ENCODE measurements around the gene EFNA2. TPM values are rescaled to one million over a fixed set of nuclear protein-coding genes. Genes with fewer than 3 reads are reported as not detected.
A peak's percentile ranks its signal among the peaks of the same experiment; 100 is the strongest.

EFNA2 gene
- total RNA-seq, 2 donors from 2014 or later = not detected

DNA sequence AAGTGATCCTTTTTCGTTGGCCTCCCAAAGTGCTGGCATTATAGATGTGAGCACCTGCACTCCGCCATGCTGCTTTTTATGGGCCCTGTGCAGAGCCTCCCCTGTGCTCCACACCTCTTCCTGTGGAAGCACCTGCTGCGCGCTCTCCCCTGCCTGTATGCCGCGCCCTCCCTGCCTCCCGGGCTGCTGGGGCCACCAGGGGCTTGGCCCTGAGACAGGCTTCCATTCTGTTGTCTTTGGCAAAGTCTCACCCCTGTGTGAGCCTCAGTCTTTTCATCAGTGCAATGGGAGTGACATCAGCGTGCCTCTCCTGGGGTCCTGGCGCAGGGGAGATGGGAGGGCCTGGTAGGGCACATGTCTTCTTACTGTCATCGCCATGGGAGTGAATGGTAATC lies 9.0 kb upstream of the EFNA2 start:
- peak overlapping the region in 1 of 2 donors; percentile 77 for H3K4me3 ChIP-seq
- H3K9me3 ChIP-seq = no peaks in the 10 kb centered on the region
- H3K27me3 ChIP-seq = no peaks in the 10 kb centered on the region
- H3K27ac ChIP-seq = peak overlapping the region; percentile 96 to 98
- peaks cover 45% of the 10 kb centered on the region for H3K36me3 ChIP-seq
- DNase-seq (ENCODE audit: low spot score) = no peak
- TF ChIP-seq, protein P1, sequence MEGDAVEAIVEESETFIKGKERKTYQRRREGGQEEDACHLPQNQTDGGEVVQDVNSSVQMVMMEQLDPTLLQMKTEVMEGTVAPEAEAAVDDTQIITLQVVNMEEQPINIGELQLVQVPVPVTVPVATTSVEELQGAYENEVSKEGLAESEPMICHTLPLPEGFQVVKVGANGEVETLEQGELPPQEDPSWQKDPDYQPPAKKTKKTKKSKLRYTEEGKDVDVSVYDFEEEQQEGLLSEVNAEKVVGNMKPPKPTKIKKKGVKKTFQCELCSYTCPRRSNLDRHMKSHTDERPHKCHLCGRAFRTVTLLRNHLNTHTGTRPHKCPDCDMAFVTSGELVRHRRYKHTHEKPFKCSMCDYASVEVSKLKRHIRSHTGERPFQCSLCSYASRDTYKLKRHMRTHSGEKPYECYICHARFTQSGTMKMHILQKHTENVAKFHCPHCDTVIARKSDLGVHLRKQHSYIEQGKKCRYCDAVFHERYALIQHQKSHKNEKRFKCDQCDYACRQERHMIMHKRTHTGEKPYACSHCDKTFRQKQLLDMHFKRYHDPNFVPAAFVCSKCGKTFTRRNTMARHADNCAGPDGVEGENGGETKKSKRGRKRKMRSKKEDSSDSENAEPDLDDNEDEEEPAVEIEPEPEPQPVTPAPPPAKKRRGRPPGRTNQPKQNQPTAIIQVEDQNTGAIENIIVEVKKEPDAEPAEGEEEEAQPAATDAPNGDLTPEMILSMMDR (IDR thresholded peaks at IDR 0.05) = no peak
- peaks cover 0 to 47% of the 10 kb centered on the region in 2 donors for H3K4me1 ChIP-seq

DNA sequence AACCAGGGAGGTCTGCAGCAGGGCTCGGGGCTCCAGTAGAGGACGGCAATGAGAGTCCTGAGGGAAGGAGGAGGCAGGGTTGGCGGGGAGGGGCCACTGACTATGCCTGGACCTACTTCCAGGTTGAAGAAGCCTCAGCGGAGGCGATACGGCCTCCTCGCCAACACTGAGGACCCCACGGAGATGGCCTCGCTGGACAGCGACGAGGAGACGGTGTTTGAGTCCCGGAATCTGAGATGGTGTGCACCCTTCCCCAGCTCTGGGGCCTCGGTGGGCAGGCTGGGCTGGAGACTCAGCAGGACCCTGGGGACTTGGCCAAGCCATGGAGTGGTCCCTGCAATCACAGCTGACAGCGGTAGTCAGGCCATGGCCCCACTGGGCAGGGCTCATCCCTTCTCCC lies 8.6 kb upstream of the EFNA2 start:
- Histone ChIP-seq H3K9me3 (no peaks in the 10 kb centered on the region), H3K27me3 (no peaks in the 10 kb centered on the region), H3K36me3 (peaks cover 41% of the 10 kb centered on the region), H3K4me3 (no peak overlapping the region), H3K4me1 (peaks cover 0 to 42% of the 10 kb centered on the region in 2 donors), H3K27ac (no peak overlapping the region)
- TF ChIP-seq, protein P1 (IDR thresholded peaks at IDR 0.05) = no peak
- DNase-seq (ENCODE audit: low spot score) = no peak

GRCh38 chr19:1278074-1278473 lies 7.6 kb upstream of the EFNA2 start:
- H3K4me1 ChIP-seq = peaks cover 0 to 32% of the 10 kb centered on the region in 2 donors
- H3K9me3 ChIP-seq = no peaks in the 10 kb centered on the region
- H3K36me3 ChIP-seq = peaks cover 30% of the 10 kb centered on the region
- H3K27me3 ChIP-seq = no peaks in the 10 kb centered on the region
- TF ChIP-seq, protein P1 (IDR thresholded peaks at IDR 0.05) = no peak
- no peak overlapping the region for H3K4me3 ChIP-seq
- no peak for DNase-seq (ENCODE audit: low spot score)
- no peak overlapping the region for H3K27ac ChIP-seq

DNA sequence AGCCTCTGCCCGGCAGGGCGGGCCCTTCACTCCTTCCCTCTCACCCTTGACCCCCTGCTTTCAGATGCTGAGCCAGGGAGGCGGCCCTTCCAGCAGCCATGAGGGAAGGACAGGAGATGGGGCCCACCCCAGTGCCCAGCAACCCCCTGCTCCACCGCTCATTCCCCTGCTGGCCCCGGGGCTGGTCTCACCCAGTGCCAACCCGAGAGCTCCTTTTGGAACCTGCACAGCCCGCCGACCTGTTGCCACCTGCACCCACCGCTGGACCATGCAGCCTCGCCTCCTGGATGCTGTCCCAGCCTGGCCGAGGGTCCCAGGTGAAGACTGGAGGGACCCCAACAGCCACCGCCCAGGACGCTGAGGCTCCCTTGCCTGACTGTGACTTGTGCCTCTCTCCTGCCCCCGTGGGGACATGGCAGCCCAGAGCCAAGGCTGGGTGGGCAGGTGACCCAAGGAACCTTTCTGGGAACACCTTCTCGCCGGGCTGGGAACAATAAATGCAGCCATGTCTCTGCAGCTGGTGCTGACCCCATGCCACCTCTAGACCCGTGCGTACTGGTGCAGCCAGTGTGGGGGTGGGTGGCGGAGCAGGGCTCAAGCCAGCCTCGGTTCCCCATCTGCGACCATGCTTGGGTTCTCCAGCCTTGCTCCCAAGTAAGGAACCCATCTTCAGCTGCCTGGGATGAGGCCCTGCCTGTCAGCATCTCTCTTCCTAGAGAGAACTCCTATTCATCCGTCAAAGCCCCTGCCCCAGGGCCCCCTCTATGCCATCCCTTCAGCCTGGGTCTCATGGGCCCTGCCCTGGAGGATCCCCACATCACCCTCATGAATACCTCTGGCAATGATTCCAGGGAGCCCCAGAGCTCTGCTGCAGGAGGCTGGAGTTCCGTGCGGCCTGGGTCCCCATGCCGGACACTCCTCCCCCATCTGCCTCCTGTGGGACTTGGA lies 6.7 kb upstream of the EFNA2 start:
- Histone ChIP-seq H3K4me1 (peaks cover 0 to 23% of the 10 kb centered on the region in 2 donors), H3K27me3 (peaks cover 0 to 4% of the 10 kb centered on the region in 2 donors)
- TF ChIP-seq, protein P1 (IDR thresholded peaks at IDR 0.05) = no peak

DNA sequence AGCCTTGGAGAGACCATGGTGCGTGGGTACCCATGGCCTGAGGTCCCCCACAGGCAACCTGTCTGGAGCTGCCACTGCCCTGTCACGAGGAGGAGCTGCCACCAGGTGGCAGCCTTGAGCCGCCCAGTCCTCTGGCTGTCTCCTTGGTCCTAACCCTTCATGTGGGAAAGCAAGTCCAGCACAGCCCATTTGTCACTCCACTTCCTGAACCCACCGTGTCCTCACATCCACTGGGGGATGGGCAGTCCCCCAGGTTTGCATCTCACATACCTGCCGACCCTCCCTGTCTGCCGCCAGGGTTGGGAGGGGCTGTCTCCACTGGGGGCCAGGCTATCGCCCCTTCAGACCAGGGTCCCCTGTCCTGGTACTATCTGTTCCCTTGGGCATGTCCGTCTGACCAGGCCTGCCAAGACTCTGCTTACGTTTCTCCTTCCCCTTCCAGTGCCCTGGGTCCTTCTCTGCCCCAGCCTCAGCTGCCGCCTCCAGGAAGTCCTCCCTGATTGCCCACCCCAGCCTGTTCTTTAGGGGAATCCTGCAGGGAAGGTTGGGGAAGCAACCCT lies 5.8 kb upstream of the EFNA2 start:
- Histone ChIP-seq H3K4me3 (no peak overlapping the region), H3K4me1 (peaks cover 0 to 14% of the 10 kb centered on the region in 2 donors), H3K36me3 (peaks cover 13% of the 10 kb centered on the region), H3K9me3 (no peaks in the 10 kb centered on the region), H3K27ac (no peak overlapping the region), H3K27me3 (peaks cover 0 to 6% of the 10 kb centered on the region in 2 donors)
- TF ChIP-seq, protein P1 (IDR thresholded peaks at IDR 0.05) = peak; percentile 89 to 98
- peak; percentile 84 for DNase-seq (ENCODE audit: low spot score)

More for the DNA sequence above, 6.7 kb upstream of the EFNA2 start:
- no peak overlapping the region for H3K4me3 ChIP-seq
- peaks cover 21% of the 10 kb centered on the region for H3K36me3 ChIP-seq
- no peaks in the 10 kb centered on the region for H3K9me3 ChIP-seq
- H3K27ac ChIP-seq = no peak overlapping the region
- DNase-seq (ENCODE audit: low spot score) = no peak

Data from right atrium auricular region (tissue), 2 donors.